ENCODE results near the gene KRT74.
"Not testable (repeated sequence)": the region's sequence is repeated elsewhere in the genome, so short reads cannot be mapped to it uniquely, and the experiment has no call there.

The KRT74 gene

DNA sequence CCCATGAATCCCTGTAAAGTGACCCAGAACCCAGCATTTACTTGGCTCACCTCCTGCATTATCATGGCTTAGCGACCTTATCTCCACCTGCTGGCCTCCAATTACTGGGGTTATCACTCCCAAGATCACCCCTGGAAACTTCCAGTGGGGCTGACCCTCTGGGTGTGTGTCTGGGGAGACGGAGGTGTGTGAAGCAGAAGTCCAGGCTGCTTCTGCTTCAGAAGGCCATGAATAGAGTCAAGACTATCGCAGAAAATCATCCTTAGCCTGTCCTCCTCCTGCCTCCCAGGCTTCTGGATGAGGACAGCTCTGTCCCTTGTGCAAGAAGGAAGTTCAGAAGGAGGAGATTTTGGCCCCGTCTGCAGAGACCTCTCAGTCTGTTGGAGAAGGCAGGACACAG, 28.0 kb upstream of the KRT74 start:
- DNase-seq = no peak

DNA sequence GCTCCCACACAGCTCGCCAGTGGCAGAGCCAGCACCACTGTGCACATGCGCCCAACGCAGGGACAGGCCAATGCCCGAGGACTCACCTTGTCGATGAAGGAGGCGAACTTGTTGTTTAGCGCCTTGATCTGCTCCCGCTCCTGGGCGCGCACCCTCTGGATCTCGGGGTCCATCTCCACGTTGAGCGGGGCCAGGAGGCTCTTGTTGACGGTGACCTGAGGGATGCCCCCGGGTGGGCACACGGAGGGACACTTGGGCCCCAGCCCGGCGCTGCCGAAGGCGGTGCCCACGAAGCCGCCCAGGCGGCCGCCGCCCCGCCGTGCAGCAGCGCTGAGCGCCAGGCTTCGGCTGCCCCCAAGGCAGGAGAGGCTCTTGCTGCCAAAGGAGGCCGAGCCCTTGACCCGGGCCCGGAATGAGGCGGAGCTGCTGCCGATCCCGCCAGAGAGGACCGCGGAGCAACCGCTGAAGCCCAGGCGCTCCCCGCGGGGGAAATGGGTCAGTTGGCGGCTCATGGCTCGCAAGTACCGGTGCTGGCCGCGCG, 27.4 kb upstream of the KRT74 start, which contains the start of gene KRT72:
KRT72 (minus strand) TSS at position 523 of the 541 bp plus-strand sequence; CDS start at position 512, 11 bp downstream.
- DNase-seq = no peak

DNA sequence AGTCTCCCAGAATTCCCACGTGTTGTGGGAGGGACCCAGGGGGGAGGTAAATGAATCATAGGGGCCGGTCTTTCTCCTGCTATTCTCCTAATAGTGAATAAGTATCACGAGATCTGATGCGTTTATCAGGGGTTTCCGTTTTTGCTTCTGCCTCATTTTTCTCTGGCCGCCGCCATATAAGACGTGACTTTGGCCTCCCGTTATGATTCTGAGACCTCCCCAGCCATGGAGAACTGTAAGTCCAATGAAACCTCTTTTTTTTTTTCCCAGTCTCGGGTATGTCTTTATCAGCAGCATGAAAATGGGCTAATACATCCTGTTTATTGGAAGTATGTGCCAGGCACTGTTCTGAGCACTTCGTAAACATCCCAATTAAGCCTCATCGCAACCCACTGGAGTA, 26.8 kb upstream of the KRT74 start:
- DNase-seq = no peak

DNA sequence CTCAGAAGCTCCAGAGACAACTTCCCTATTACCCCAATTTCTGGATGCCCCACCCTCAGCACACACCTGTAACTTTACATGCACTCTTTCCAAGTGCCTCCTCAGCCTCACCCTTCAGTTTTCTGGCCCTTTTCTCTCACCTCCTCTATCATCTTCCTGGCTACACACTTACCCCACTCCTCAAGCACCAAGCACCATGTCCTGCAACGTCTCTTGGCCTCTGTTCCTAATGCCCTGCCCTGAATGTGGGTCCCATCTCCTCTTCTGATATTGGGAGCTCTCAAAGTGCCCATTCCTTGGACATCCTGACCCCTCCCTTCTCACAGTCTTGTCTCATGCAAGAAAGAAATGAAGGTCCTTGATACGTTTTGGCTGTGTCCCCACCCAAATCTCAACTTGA, 26.4 kb upstream of the KRT74 start:
- no peak for DNase-seq

DNA sequence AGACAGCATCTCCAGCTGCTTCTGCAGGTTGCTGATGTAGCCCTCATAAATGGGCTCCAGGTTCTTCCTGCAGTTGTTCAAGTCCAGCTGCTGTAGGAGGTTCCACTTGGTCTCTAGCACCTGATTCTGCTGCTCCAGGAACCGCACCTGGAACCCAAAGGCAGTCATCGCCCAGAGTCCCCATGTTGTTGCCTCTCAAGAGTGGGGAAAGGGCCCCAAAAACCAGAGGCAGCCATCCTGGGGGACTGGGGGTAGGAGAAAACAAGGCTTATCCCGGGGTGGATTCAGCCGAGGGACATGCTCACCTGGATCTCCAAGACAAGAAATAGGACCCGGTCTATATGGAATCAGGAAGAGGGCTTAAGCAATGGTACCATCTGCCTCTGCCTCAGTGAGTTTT, 25.3 kb upstream of the KRT74 start:
- DNase-seq = no peak

DNA sequence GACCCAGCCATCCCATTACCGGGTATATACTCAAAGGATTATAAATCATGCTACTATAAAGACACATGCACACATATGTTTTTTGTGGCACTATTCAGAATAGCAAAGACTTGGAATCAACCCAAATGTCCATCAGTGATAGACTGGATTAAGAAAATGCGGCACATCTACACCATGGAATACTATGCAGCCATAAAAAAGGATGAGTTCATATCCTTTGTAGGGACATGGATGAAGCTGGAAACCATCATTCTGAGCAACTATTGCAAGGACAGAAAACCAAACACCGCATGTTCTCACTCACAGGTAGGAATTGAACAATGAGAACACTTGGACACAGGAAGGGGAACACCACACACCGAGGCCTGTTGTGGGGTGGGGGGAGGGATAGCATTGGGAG, 20.6 kb upstream of the KRT74 start:
- not testable (repeated sequence) for DNase-seq

DNA sequence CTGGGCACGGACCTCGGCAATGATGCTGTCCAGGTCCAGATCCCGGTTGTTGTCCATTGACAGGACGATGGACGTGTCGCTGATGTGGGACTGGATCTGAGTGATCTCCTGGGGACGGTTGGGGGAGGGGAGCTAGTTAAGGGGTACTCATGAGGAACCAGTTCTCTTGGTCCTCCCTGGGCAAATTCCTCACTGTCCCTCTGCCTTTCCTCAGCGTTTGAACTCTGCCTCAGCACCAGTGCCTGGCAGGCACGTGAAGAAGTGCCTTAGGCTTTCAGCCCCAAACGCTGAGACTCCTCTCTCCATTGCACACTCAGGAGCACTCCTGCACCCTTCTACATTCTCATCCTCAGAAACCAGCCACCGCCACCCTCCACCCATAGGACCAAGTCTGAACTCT, 17.9 kb upstream of the KRT74 start:
- no peak for DNase-seq

DNA sequence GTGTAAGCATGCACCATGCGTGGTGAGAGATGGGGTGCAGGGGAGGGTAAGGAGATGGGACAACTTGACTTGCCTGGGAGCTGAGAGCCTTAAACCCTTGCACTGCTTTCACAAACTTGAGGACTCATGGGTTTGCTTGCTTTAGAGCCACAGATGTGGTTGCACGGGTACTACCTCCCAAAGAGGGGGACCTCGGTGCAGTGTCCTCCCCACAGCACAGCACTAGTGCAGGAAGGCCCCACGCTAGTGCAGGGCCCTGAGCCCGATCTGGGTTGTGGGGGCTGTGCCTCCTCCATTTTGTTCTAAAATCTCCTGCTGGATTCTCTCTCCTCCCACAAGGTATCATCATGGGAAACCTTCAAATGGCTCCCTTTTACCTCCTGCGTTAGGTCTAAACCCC, 16.4 kb upstream of the KRT74 start:
- no peak for DNase-seq

DNA sequence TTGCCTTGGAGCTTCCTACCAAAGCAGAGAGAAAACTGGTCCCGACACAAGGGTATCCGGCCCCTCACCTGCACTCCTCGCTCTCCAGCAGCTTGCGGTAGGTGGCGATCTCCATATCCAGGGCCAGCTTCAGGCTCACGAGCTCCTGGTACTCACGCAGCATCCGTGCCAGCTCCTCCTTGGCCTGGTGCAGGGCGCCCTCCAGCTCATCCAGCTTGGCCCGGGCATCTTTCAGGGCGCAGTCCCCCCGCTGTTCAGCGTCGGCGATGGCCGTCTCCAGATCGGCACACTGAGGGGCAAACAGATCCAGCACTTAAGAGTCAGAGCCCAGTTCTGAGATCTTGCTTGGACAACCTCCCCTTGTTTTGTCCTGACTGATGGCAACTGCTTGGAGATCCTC, 13.9 kb upstream of the KRT74 start:
- DNase-seq = no peak

DNA sequence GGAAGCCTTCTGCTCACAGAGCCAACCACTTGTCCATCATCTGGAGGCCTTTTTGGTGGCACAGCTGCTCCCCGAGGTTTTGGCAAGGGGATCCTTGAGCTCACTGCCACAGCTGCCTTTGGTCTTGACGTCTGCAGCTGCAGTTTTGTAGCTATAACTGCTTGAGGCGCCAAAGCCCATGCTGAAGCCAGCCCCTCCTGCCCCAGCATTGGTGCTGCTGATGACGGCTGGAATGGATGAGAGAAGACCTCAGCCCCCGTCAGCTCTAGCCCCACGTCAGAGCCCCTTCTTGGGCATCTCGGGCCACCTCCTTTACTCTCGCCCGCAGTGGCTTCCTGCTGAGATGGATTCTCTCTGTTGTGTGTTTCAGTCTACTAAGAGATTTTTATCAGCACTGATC, 12.3 kb upstream of the KRT74 start:
- peak; percentile 53 to 77 for DNase-seq

DNA sequence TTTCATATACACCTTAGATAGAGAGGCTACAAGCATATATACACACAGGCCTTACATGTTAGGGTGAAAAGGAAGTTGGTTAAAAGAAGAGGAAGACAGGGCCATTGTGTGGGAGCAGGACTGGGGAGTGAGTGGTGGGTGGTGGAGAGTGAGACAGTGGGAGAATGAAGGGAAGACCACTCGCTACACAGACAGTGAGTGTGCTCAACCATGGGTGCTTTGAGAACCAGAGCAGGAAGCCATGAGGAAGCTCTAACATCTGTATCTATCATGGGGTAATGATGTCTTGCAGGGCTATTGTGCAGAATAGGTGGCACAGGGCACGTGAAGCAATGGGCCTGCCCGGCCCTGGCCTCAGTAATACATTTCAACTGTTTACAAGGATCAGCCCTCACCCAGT, 11.4 kb upstream of the KRT74 start:
- no peak for DNase-seq

DNA sequence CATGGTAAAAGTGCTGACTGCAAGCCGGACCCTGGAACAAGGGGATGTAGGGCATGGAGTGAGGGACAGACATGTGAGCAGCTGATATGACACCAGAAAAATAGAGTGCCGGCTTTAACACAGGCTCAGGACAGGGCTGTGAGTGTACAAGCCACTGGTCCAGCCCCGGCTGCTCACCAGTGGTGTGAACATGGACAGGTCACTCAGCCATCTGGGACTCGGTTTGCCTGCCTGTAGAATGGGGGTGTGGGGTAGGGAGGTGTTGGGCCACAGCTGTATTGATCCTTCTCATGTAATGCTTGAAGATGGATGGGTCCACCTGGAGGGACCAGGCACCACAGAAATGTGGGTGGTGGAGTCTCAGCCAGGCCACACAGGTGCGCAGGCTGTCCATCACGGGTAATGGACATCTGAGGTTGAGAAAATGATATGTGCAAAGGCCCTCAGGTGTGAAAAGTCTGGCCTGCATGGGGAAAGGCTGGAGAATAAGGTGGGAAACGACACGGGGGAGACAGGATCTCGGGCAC, 10.6 kb upstream of the KRT74 start:
- no peak for DNase-seq

DNA sequence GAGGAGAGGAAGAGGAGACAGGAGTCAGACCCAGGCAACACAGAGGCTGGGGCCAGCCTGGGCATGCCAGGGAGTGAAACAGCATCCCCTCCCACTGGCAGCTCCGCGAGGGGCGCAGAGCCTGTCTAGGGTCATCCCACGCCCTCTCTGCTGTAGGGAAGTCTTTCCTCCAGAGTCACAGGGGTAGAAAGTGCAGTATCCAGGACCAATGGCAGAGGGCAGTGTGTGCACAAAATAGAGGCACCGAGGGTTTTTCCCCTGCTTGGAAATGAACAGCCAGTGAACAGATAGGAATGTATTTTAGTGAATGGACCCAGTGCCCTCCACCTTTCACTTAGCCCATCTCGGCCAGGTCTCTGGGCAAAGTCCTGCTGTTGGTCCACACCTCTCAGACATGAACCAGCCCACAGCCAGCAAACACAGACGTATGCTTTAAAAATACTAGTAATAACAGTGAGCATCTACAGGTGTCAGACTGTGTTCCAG, 9.4 kb upstream of the KRT74 start:
- DNase-seq = peak; percentile 59 to 68

DNA sequence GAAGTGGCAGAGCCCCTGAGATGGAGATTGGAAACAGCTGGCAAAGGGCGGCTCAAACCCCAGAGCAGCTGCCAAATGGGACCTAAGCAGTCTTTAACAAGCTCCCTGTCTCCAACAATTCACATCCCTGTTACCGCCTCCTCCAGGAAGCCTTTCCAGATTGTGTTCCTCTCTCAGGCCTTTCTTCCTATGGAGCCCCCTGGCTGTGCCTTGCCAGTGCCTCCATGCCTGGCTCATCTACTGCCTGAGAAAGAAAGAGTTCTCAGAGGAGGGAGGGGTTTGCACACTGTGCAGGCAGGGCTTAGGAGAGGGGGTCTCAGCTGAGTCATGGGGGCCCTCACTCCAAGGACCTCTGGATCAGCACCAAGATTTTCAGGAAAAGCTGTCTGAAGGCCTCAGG, 8.8 kb upstream of the KRT74 start:
- DNase-seq = no peak

DNA sequence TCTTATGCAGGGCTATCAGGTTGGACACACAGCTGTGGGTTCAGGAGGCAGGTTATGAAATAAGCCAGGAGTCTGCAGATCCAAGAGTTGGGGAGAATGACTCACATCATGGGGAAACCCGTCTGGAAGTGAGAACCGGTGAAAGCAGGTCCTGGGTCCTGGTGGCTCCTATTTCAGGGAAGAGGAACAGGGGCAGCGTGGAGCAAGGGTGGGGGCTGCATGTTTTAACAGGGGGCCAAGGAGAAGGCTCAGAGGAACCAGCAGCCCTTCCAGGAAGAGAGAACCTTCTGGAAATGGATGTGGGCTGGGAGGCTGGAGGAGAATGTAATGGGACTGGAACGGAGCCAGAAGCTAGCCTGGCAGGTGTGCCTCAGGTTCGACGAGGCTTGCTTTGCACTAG, 7.8 kb upstream of the KRT74 start:
- DNase-seq = no peak

DNA sequence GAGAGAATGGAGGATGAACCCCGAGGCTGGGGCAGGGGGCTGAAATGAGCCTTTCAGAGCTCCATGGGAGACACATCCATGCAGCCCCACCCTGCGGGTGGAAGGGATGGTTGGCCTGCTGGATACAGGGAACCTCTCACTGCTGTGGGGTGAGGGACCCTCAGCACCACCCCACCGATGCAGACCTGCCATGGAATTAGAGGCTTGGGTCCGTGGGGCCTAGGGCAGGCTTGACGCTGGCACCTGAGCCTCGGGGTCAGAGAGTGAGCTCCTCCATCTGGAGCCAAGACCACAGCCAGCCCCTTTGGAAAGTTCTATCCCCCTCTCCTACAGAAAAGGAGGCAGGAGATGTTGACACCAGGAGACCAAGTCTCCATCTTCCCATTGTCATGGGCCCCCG, 7.4 kb upstream of the KRT74 start:
- DNase-seq = no peak

DNA sequence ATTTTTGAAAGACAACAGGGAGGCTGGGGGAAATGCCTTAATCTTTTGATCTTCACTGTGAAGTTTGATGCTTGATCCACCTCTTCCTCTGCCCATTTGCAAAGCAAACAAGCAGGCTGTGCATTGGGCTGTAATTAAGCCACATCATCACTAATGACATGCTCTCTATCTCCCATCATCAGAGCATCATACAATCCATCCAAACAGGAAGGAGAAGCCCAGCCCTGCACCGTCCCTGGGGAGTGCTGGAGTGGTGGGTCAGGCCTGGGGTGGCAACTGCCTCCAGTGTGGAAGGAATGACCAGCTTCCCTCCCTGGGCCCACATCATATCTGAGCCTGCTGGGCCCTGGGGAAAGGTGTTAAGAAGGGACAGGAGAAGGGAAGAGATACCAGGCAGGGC, 6.9 kb upstream of the KRT74 start:
- DNase-seq = no peak

DNA sequence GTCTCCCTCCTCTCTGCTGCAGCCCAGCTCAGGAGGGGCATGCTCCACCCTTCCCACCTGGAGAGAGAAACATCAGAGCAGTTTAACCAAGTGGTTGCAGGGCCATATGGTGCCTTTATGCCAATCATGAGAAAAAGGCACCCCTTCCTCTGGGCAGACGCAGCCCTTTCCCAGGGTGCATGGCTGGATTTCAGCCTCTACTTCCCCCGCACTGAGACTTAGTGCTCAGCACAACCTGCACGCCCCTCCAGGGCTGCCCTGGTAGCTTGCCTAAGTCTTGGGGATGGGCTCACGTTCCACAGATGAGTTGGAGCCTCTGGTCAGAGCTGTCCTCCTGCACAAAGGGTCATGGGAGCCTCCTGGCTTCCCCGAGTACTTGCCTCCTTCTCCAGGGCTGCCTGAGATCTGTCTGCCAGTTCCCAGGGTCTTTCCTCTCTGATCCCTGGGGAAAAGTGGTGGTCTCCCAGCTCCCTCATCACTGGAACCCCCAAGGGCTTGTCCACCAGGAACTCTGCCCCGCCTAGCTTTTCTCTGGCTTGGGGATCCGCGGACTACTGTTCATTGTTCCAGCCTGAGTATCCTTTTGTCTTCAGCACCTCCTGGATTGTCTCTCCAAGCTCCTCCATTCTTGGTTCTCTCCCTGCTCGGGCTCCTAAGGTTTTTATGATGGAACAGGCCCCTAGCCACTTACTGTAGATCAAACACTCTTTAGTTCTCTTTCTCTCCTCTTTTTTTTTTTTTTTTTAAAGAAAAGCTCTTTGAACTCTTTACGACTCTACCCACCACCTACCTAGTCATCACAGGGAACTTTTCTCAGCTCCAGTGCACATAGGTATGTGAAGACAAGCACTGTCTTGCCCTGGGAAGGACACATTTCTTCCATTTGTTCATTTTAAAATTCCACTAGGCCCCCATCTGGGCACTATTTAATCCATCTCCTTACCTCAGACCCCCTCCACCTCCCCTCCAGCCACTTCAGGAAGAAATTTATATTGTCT, 6.1 kb upstream of the KRT74 start:
- no peak for DNase-seq

DNA sequence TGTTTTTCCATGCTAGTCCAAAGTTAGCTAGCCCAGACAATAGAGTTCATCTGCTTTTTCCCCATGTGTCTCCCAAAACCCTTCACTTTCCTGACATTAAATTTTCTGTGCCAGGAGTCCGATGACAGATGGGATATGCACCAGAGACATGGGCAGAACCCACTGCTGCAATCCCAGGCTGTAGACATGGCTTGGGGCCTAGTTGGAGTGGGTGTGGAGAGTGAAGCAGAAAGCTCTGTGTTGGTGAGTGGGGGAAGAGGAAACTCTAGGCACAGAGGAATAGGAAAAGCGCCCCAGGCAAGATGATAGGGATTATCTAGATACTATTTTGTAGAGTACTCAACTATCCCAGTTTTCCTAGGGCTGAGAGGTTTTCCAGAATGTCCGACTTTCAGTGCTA, 4.8 kb upstream of the KRT74 start:
- DNase-seq = no peak

DNA sequence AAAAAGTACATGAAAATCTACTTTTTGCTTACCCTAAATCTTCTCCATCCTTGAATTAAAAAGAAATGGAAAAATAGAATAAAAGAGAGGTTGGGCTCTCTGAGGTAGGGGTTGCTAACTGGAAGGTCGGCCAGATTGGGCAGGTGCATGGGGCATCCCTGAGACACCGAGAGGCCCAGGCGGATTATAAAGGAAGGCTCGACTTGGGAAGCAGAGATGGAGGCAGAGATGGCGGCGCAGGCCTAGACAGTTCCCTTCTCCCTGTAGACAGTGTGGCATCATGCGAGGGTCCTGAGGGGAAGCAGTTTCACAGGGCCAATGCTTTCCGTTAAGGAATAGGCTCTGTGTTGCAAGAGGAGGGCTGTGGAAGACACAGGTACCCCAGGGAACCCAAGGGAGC, 3.7 kb upstream of the KRT74 start:
- DNase-seq = no peak

DNA sequence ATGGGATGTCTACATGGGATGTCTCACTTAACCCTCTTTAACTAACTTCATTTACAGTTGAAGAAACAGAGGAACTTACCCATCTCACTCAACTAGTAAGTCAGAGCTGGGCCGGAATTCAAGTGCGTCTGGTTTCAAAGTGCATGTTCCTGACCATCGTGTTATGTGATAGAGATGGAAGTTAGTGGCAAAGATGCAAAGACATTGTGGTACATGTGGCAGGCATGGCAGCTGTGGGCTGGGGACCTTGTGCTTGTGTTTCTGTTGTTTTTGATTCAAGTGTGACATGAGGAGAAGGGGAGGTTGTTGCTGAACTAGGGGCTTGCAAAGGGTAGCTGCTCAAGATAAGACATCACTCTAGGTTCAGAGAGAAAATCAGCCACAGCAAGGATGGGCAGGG, 2.3 kb upstream of the KRT74 start:
- DNase-seq = no peak

DNA sequence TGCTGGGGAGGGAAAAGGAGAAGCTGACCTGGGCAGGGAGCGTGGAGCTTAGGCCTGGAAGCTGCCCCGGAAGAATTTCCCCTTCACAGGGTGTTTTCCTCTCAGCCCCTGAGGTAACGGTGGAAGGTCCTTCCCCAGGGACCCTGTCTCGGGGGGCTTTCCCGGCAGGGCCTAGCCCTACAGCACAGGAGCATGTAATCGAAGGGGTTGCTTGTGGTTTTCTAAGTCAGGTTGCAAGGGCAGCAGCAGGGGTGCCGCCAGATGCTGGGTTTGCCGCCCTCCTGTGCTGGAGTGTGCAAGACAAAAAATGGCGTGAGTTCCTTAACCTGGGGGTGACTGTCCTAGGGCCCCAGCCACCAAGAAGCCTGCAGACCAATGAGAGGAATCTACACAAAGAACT, 1.6 kb upstream of the KRT74 start:
- DNase-seq = no peak

DNA sequence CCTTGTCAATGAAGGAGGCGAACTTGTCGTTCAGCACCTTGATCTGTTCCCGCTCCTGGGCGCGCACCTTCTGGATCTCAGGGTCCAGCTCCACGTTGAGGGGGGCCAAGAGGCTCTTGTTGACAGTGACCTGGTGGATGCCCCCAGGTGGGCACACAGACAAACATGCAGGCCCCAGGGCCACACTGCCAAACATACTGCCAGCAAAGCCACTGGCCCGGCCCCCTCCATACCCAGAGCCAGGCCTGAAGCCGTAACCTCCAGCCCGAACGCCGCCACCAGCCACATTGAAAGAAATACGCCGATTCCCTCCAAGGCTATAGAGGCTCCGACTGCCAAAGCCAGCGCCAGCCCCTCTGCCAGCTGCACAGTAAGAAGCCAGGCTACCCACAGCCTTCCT, 337 bp downstream of the KRT74 start:
- DNase-seq = no peak

DNA sequence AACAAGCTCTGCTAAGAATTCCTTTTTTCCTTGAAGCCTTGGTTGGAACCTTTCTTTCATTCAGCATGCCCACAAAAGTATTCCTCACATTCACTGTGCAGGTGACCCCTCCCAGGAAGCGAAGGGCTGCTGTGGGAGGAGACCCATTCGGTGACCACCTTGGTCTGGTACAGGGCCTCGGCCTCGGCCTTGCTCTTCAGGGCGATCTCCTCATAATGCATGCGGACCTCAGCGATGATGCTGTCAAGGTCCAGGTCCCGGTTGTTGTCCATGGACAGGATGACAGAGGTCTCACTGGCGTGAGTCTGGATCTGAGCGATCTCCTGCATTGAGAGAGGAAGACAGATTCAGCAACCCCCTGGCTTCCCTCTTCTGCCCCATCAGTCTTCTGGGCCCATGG, 3.1 kb downstream of the KRT74 start:
- no peak for DNase-seq
